ENCODE measurements around the gene RGS19.

Gene RGS19

DNA sequence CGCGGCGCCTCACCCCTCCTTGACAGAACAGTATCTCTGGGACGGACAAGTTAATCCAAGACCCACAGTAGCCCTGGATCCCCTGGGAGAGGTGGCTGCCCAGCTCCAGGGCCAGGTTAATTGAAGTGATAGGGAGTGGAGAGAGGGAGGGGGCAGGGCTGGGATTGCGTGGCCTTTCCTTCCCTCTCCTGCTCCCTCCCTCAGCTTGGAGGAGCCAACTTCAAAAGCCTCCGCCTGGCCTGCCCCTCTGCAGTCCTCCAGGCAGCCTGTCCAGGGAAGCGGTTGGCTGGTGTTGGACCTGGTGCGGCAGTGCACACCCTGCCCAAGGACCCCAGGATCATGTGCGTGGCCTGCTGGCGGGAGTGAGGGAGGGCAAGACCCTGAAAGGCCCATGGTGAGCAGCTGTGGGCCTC is 43.4 kb downstream of the RGS19 start, which contains the start of gene C20orf204:
Gene C20orf204, plus strand, starts transcription at position 250 of the 413 bp plus-strand sequence. Its CDS starts 142 bp downstream, at position 392.
- H3K27ac ChIP-seq: no peak within 1 kb of the TSS
- TF ChIP-seq, protein P1, sequence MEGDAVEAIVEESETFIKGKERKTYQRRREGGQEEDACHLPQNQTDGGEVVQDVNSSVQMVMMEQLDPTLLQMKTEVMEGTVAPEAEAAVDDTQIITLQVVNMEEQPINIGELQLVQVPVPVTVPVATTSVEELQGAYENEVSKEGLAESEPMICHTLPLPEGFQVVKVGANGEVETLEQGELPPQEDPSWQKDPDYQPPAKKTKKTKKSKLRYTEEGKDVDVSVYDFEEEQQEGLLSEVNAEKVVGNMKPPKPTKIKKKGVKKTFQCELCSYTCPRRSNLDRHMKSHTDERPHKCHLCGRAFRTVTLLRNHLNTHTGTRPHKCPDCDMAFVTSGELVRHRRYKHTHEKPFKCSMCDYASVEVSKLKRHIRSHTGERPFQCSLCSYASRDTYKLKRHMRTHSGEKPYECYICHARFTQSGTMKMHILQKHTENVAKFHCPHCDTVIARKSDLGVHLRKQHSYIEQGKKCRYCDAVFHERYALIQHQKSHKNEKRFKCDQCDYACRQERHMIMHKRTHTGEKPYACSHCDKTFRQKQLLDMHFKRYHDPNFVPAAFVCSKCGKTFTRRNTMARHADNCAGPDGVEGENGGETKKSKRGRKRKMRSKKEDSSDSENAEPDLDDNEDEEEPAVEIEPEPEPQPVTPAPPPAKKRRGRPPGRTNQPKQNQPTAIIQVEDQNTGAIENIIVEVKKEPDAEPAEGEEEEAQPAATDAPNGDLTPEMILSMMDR (conservative IDR thresholded peaks at IDR 0.05): no peak

DNA sequence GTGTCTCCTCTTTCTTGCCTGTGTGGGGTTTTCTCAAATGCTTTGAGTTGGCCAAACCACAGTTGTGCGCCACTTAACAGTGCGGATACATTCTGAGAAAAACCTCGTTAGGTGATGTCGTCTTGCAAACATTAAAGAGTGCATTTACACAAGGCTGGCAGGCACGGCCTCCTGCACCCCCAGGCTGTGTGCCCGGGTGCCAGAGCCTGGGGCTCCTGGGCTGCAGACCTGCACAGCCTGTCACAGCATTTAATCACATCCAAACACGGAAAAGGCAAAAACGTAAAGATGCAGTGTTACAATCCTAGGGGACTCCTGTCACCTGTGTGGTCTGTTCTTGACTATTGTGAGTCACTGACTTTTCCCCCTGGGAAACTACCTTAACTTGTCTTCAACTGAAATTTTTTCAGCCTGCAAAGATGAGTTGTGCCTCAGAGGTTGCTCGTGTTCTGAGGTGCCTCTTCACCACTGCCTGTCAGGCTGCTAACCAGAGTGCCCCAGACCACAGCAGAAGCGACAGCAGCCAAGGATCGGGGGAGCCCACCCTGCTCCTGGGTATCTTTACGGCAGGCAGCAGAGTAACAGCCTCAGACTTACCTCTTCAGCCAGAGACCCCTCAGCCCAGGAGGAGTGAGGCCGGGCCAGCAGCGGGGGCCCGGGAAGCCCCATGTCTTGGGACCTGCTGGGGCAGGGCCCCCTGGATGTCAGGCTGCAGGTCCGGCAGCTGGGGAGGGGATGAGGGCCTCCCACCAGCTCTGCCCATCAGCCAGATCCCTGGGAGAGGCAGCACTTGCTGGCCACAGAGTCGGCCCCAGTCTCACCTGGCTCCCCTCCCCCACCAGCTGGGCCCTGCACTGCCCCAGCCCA is 44.0 kb downstream of the RGS19 start:
- TF ChIP-seq, protein P1 (conservative IDR thresholded peaks at IDR 0.05): no peak
- H3K27ac ChIP-seq: no peak overlapping the region

DNA sequence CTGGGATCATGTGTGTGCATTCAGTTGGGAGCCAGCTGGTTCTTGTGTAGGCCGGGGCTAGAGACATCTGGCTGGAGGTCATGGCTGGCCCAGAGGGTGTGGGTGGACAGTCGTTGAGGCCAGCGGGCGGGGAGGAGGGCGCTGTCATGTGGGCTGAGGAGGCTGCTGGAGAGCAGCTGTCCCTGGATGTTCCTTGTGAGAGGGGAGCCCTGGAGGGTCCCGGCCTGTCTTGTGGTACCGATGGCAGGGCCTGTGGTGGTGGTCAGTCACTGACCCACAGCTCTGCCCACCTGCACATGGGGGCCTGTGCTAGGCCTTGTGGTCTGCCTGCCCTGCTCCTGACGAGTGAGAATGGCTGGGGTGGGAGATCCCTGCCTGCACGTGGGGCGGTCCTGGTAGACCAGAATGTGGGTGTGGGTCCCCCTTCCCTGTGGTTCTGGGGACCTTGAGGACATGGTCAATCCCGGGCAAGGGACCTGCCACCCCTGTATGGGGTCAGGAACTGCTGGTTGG is 45.3 kb downstream of the RGS19 start:
- TF ChIP-seq, protein P1 (conservative IDR thresholded peaks at IDR 0.05): no peak
- H3K27ac ChIP-seq: no peak overlapping the region

DNA sequence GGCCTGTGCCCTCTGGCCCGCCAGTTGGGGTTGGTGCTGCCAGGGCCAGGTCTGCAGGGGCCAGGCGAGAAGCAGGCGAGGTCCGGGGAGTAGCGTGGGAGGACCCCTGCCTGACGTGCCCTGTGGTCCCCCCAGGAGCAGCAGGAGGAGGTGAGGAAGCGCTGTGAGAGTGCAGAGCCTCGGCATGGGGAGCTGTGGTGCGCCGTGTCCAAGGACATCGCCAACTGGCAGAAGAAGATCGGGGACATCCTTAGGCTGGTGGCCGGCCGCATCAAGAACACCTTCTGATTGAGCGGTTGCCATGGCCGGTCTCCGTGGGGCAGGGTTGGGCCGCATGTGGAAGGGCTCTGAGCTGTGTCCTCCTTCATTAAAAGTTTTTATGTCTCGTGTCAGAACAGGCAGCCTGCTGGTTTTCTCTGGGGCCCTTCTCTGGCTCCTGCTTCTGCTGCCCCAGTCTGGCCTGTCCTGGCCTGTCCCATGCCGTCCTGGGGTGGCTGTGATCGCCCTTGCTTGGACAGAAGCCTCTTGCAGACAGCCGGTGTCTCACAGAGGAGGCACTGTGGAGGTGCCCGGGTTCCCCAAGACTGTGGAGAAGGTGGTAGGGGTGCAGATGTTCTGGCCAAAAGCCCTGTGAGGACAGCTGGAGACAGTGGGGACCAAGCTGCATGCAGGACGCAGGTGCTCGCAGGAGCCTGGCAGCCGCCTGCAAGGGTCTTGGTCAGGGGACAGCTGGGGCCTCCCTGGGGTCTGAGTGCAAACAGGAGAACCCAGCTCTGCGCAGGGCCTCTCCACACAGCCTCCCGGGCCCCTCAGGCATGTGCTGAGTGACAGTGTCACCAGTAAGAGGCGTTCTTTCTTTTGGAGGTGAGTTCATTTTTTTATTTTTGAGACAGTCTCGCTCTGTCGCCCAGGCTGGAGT is 46.4 kb downstream of the RGS19 start:
- TF ChIP-seq, protein P1 (conservative IDR thresholded peaks at IDR 0.05): no peak
- no peak overlapping the region for H3K27ac ChIP-seq

DNA sequence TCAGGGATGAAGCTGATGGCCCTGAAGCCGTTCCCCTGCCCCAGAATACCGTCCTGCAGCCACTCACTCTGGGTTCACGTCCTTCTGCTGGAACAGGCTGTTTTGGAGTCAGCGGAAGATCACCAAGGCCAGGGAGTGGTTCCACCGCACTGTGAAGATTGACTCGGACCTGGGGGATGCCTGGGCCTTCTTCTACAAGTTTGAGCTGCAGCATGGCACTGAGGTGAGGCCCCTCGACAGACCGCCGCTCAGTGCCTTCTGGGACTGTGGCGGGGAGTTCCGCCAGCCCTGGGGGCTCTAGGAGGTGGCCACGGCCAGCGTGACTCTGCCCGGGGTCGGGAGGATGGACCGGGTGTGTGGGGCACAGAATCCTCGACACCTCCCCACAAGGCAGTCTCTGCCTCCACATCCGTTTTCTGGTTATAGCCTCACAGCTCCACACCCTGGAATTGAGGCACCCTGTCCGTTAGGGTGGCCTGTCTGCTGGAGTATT is 47.5 kb downstream of the RGS19 start:
- TF ChIP-seq, protein P1 (conservative IDR thresholded peaks at IDR 0.05): no peak
- peak overlapping the region; percentile 59; the same call in 1 of the 2 replicates for H3K27ac ChIP-seq

DNA sequence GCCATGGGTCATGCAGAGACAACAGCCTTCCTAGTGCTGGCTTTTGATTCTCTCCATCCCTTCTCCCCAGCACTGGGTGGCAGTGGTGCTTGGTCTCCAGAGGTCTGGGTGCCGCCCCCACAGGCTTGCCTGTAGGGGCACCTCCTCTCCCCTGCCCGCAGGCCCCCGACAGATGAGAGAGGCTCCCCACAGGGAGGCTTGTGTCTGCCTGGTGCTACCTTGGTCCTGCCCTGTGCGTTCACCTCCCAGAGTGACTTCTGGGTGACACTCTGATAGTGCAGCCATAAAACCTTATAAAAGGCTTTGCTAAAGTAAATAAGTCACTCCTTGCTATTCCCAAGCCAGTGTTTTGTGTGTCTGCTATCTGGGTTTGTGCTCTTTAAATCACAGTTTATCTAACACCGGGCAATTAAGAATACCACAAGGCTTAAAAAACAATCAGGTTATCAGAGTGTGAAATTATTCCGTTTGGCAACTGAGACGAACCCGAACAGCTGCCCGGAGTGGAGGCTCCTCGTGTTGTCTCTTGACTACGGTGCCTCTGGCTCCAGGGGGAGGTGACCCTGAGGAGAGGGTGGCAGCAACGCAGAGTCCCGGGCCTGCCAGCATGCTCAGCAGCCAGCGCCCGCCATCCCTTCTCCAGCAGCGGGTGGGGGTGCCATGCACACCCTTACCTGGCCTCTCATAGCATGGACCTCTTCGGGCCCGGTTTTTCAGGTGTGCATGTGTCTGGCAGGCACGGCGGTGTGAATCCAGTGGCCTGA is 48.8 kb downstream of the RGS19 start:
- TF ChIP-seq, protein P1 (conservative IDR thresholded peaks at IDR 0.05): no peak
- peak overlapping the region; percentile 59 for H3K27ac ChIP-seq

All from VCaP (cell line).